Transverse colon (tissue), 4 donors: Measurements from ENCODE around the gene SPX.

Experiments used
- EP300 ChIP-seq: sonication (generic); formaldehyde crosslinking; IDR thresholded peaks from one replicate; pipeline ENCODE4 v1.6.1; 2017; ENCODE audit warnings: antibody characterized with exemption, low read depth
- POLR2A ChIP-seq: fragments of 450-650 bp; IDR thresholded peaks from one replicate; pipeline ENCODE4 v1.6.1; 2016; ENCODE audit warnings: antibody characterized with exemption, mild to moderate bottlenecking, moderate library complexity
- POLR2AphosphoS5 ChIP-seq, 3 donors: sonication (generic); formaldehyde crosslinking; IDR thresholded peaks; one replicate each; pipeline ENCODE4 v1.6.1; 2016; ENCODE audit warnings: antibody characterized with exemption in 3 of 3
- TF ChIP-seq, protein P1 (sequence below), 5 experiments: fragments of 200-600 bp in 3 of 5; fragments of 450-650 bp in 2 of 5; sonication (generic) in 3 of 5; IDR thresholded peaks; 1 replicate in 2 of 5; 2 replicates in 3 of 5; pipeline ENCODE4 v1.5.1; 2016 to 2017; ENCODE audit warnings: antibody characterized with exemption in 5 of 5, inconsistent platforms in 3 of 5, mild to moderate bottlenecking in 2 of 5, moderate library complexity in 1 of 5

DNA sequence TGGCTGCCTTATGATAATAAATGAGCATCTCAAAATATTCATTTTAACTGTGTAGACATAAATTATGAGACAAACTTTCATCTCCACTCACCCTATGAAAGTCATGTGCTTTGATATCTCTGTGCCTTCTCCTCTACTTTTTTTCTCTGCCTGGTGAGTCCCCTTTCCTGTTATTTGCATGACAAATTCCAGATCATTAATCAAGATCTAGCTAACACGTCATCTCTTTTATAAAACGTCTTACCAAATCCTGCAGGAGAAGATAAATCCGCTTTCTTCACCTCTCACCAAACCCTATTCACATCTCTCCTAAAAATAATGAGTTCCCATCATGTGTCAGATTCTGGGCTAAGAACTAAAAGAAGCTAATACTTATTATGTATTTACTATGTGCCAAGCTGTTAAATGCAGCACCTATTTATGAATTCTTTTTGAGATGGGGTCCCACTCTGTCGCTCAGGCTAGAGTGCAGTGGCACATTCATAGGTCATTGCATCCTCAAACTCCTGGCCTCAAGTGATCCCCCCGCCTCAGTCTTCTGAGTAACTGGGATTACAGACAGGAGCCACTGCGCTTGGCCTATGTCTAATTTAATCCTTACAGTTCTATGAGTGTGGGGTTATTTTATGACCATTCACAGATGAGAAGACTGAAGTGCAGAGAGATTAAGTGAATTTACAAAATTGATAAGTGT, 26.7 kb downstream of the SPX start:
- TF ChIP-seq, protein P1, sequence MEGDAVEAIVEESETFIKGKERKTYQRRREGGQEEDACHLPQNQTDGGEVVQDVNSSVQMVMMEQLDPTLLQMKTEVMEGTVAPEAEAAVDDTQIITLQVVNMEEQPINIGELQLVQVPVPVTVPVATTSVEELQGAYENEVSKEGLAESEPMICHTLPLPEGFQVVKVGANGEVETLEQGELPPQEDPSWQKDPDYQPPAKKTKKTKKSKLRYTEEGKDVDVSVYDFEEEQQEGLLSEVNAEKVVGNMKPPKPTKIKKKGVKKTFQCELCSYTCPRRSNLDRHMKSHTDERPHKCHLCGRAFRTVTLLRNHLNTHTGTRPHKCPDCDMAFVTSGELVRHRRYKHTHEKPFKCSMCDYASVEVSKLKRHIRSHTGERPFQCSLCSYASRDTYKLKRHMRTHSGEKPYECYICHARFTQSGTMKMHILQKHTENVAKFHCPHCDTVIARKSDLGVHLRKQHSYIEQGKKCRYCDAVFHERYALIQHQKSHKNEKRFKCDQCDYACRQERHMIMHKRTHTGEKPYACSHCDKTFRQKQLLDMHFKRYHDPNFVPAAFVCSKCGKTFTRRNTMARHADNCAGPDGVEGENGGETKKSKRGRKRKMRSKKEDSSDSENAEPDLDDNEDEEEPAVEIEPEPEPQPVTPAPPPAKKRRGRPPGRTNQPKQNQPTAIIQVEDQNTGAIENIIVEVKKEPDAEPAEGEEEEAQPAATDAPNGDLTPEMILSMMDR (IDR thresholded peaks at IDR 0.05), result no peak
- TF ChIP-seq POLR2A (no peak), POLR2AphosphoS5 (IDR thresholded peaks at IDR 0.05) (no peak), EP300 (no peak)
